HepG2 (cell line): Measurements from ENCODE around the gene RFX2. TPM values are rescaled to one million over a fixed set of nuclear protein-coding genes. Genes with fewer than 3 reads are reported as not detected.

Experiments
- ATAC-seq: fragments of 200-7000 bp; cut with Tn5 transposase; 3 replicates; pipeline ENCODE4 v1.9.1; 2020; ENCODE audit warnings: mild to moderate bottlenecking, moderate library complexity
- BruUV-seq: library from RNA; stranded (reverse); fragments of 400-500 nt; replicated peaks from 2 replicates; lab custom pipeline; 2021; lab: Mats Ljungman, UMichigan
- CTCF ChIA-PET: fragments of 300-600 bp; formaldehyde crosslinking; extraction: SDS; loops from one replicate; lab custom pipeline; 2021; ENCODE audit warnings: low total read pairs, inconsistent platforms, low intra/inter-chr PET ratio; lab: Yijun Ruan, JAX
- POLR2A ChIA-PET: fragments of 350-600 bp; sonication (Branson Sonifier 250); formaldehyde crosslinking; loops from one replicate; lab custom pipeline; 2020; ENCODE audit warnings: antibody characterized with exemption, inconsistent platforms; lab: Yijun Ruan, JAX
- DNase-seq: peaks from one replicate; pipeline ENCODE4 v3.0.0-alpha.2; 2015; ENCODE audit warnings: low spot score
- FAIRE-seq: peaks from 3 replicates; lab custom pipeline; 2011; peaks lifted over from hg19 to GRCh38; lab: Jason Lieb, UNC
- H2AFZ ChIP-seq: one replicate; pipeline ENCODE4 v1.6.1; 2011; ENCODE audit warnings: low read length, inconsistent platforms
- H3K27ac ChIP-seq: fragments of 300-600 bp; 3 replicates; pipeline ENCODE4 v1.8.0; 2011; ENCODE audit warnings: mixed run types, mild to moderate bottlenecking, mixed read lengths, low read length, inconsistent platforms; ENCODE audit not compliant: insufficient read depth; ENCODE audit errors: extremely low read length
- H3K27me3 ChIP-seq, 2 experiments: fragments of 200-600 bp in 1 of 2; 2 replicates in 1 of 2; 3 replicates in 1 of 2; pipeline versions ENCODE4 v1.6.0 to v1.8.0; 2011; ENCODE audit warnings: low read length in 2 of 2, mild to moderate bottlenecking in 2 of 2, moderate library complexity in 2 of 2, inconsistent platforms in 1 of 2; ENCODE audit not compliant: insufficient read depth in 2 of 2, control insufficient read depth in 1 of 2
- H3K36me3 ChIP-seq, 2 experiments: fragments of 200-600 bp in 1 of 2; replicated peaks in 1 of 2; 2 replicates in 1 of 2; 3 replicates in 1 of 2; pipeline versions ENCODE4 v1.5.1 to v1.8.0; 2011; ENCODE audit warnings: low read length in 2 of 2, inconsistent platforms in 1 of 2; ENCODE audit not compliant: insufficient read depth in 2 of 2, control insufficient read depth in 1 of 2
- H3K4me1 ChIP-seq: 2 replicates; pipeline ENCODE4 v1.5.1; 2012; ENCODE audit warnings: low read length, inconsistent platforms; ENCODE audit not compliant: insufficient read depth
- H3K4me2 ChIP-seq: 2 replicates; pipeline ENCODE4 v1.6.0; 2011; ENCODE audit warnings: low read depth, low read length, inconsistent platforms
- H3K4me3 ChIP-seq, 3 experiments: fragments of 200-600 bp in 1 of 3; sonication (generic), shearing (Covaris generic) in 1 of 3; replicated peaks in 1 of 3; 2 replicates each; pipeline ENCODE4 v1.5.1; 2011 to 2016; ENCODE audit warnings: low read length in 3 of 3, inconsistent platforms in 2 of 3, low read depth in 2 of 3, mild to moderate bottlenecking in 2 of 3, control low read depth in 1 of 3, mixed read lengths in 1 of 3; ENCODE audit not compliant: insufficient read depth in 1 of 3
- H3K79me2 ChIP-seq: one replicate; pipeline ENCODE4 v1.6.1; 2011; ENCODE audit warnings: low read length, inconsistent platforms; ENCODE audit not compliant: insufficient read depth
- H3K9ac ChIP-seq: 2 replicates; pipeline ENCODE4 v1.6.0; 2011; ENCODE audit warnings: mild to moderate bottlenecking, low read depth, low read length, inconsistent platforms; ENCODE audit not compliant: insufficient read depth
- H3K9me3 ChIP-seq: 2 replicates; pipeline ENCODE4 v1.5.1; 2012; ENCODE audit warnings: mild to moderate bottlenecking, low read length
- H4K20me1 ChIP-seq: 2 replicates; pipeline ENCODE4 v1.6.0; 2011; ENCODE audit warnings: inconsistent platforms, mild to moderate bottlenecking, low read length, moderate library complexity; ENCODE audit not compliant: insufficient read depth
- CHD4 ChIP-seq: fragments of 200-600 bp; sonication (generic); IDR thresholded peaks from 2 replicates; pipeline ENCODE4 v1.7.0; 2017; ENCODE audit warnings: mild to moderate bottlenecking, low read length, borderline replicate concordance
- KDM1A ChIP-seq: IDR thresholded peaks from 2 replicates; pipeline ENCODE4 v1.6.1; 2016; ENCODE audit warnings: missing compliant biosample characterization
- KLF15 ChIP-seq: sonication (generic); formaldehyde crosslinking; IDR thresholded peaks from 2 replicates; pipeline ENCODE4 v1.8.1; 2023; ENCODE audit warnings: borderline replicate concordance, mild to moderate bottlenecking, inconsistent platforms, missing genetic modification reagents, mixed read lengths
- PRDM10 ChIP-seq: sonication (generic); formaldehyde crosslinking; IDR thresholded peaks from 2 replicates; pipeline ENCODE4 v1.4.0; 2020; ENCODE audit warnings: low read depth, missing genetic modification reagents
- SNRNP70 ChIP-seq: fragments of 200-400 bp; formaldehyde crosslinking; IDR thresholded peaks from 2 replicates; pipeline ENCODE4 v1.6.1; 2017; ENCODE audit warnings: mild to moderate bottlenecking, low read depth, low read length, moderate library complexity
- ZNF124 ChIP-seq: sonication (generic); formaldehyde crosslinking; IDR thresholded peaks from 2 replicates; pipeline ENCODE4 v1.4.0; 2020; ENCODE audit warnings: missing genetic modification reagents
- ZNF264 ChIP-seq: sonication (generic); formaldehyde crosslinking; IDR thresholded peaks from 2 replicates; pipeline ENCODE4 v1.4.0; 2020; ENCODE audit warnings: missing genetic modification reagents
- ZNF33B ChIP-seq: sonication (generic); formaldehyde crosslinking; IDR thresholded peaks from 2 replicates; pipeline ENCODE4 v1.5.1; 2020; ENCODE audit warnings: mild to moderate bottlenecking, missing genetic modification reagents
- ZNF530 ChIP-seq: sonication (generic); formaldehyde crosslinking; IDR thresholded peaks from 2 replicates; pipeline ENCODE4 v1.5.0; 2020; ENCODE audit warnings: low read depth, mild to moderate bottlenecking, missing genetic modification reagents
- ZNF546 ChIP-seq: sonication (generic); formaldehyde crosslinking; conservative IDR thresholded peaks from 2 replicates; pipeline ENCODE4 v1.8.1; 2023; ENCODE audit warnings: mild to moderate bottlenecking, missing genetic modification reagents
- ZSCAN21 ChIP-seq: sonication (generic); formaldehyde crosslinking; IDR thresholded peaks from 2 replicates; pipeline ENCODE4 v1.8.0; 2022; ENCODE audit warnings: mild to moderate bottlenecking, missing genetic modification reagents, moderate library complexity, borderline replicate concordance
- WGBS: methylation state at CpG from one replicate; pipeline ENCODE4 v1.1.6; 2017; ENCODE audit warnings: low lambda C conversion rate; 5-methylcytosine and 5-hydroxymethylcytosine counted together
- in situ Hi-C: cut with HindIII; loops from 2 replicates; pipeline ENCODE4 v1.10.0; 2017; ENCODE audit warnings: low pct_unique_long_range_greater_than_20kb; ENCODE audit not compliant: extremely low pct_ligation_motif_present
- intact Hi-C: fragments of 100-400 bp; cut with micrococcal nuclease; formaldehyde crosslinking; loops from one replicate; pipeline ENCODE4 v1.10.0; 2022; ENCODE audit not compliant: unreplicated experiment
- polyA plus RNA-seq, 8 experiments: library from polyadenylated mRNA; depleted of rRNA in 3 of 8; stranded (reverse) in 7 of 8; unstranded in 1 of 8; fragments of >200 nt; fragmentation: Illumina TruSeq in 4 of 8; extraction: Trizol in 4 of 8; gene quantifications; 2 replicates each; pipeline versions ENCODE4 v1.2.1 to v1.2.3, GENCODE V29; 2011 to 2016; ENCODE audit warnings: low read depth in 4 of 8, missing spikeins in 1 of 8, mixed read lengths in 1 of 8; ENCODE audit not compliant: insufficient read depth in 1 of 8
- total RNA-seq, 5 experiments: library from RNA; depleted of rRNA; stranded (reverse); fragments of >200 nt; fragmentation: Illumina TruSeq; extraction: Trizol; gene quantifications; 2 replicates each; pipeline ENCODE4 v1.2.3, GENCODE V29; 2016; ENCODE audit warnings: low read depth in 1 of 5

RFX2 gene
- total and polyA plus RNA-seq, 2 of the 13 experiments (the other 11 are each of a cell fraction or from before 2014, with no cell fraction given), result 2.8 to 3.3 TPM

DNA sequence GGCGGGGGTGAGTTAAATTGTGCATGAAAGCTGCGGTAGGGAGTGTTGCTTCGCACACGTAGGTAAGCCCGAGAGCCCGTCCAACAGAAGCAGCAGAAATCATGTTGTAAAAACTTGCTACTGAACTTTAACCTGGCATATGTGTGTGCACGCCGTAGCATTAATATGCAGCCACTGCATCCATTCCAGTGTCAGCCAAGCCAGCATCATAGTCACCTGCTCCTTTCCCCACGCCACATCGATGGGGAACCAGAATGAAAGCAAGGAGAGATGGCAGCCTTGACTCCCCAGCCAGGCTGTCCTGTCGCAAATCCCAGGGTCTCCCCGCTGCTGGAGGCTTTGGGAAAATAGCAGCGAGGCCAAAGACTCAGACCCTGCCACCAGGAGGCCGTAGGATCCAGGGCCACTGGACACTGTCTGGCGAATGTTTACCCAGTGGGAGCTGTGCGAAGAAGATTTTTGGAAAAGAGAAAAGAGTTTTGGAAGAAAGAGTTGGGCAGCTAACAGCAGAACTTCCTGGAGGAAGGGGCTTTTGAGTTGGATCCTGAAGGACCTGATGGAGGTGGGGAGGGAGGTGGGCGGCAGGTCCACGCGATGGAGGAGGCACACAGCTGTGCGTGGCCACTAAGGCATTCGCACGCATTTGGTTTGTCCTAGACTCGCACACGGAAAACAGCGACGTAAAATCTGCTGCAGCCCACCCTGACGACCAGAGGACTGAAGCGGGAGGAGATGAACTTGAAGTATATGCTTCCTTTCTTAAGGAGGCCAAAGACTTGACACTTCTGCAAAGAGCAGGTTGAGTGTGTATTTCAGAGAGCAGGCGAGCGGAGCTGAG, 83.7 kb downstream of the RFX2 start:
- no peak for ATAC-seq
- Histone ChIP-seq H3K4me2 (no peak overlapping the region), H3K4me1 (peaks cover 21% of the 10 kb centered on the region), H3K4me3 (no peak overlapping the region), H3K79me2 (no peaks in the 10 kb centered on the region), H3K9ac (no peak overlapping the region), H2AFZ (no peak overlapping the region), H3K27me3 (peaks cover 0 to 19% of the 10 kb centered on the region in 2 experiments; a peak in 3 of 5 replicates), H3K36me3 (no peaks in the 10 kb centered on the region), H3K9me3 (no peaks in the 10 kb centered on the region), H4K20me1 (no peaks in the 10 kb centered on the region), H3K27ac (no peak overlapping the region)
- DNase-seq, result no peak
- ChIA-PET POLR2A (no interaction called here), CTCF (no interaction called here)
- 80% methylated on average over 30 of the region's 30 CpGs for WGBS
- in situ Hi-C loops, result loop anchor here (25.0 kb wide), 1 partner anchor 286 kb away; no protein-coding TSS in a partner anchor
- no peak for FAIRE-seq
- TF ChIP-seq ZSCAN21, result no peak
- TF ChIP-seq ZNF264, result no peak
- TF ChIP-seq KDM1A (CRISPR knock-in tag), result no peak
- no peak for TF ChIP-seq PRDM10 (CRISPR knock-in tag)
- TF ChIP-seq CHD4, result no peak
- no peak for TF ChIP-seq ZNF33B (CRISPR knock-in tag)
- no peak for TF ChIP-seq ZNF530
- TF ChIP-seq ZNF124, result no peak
- TF ChIP-seq ZNF546 (CRISPR knock-in tag), result no peak
- no peak for TF ChIP-seq SNRNP70
- TF ChIP-seq KLF15, result no peak
- BruUV-seq, result no TSS peak
- intact Hi-C loops, result loop anchor here (10.0 kb wide), 1 partner anchor 222 kb away; the partner anchor contains the start of gene NRTN
